Neural cell (in vitro differentiated cells): ENCODE results near the gene ATAD2B. TPM values are rescaled to one million over a fixed set of nuclear protein-coding genes. Genes with fewer than 3 reads are reported as not detected.

ENCODE experiments used
- H2AFZ ChIP-seq: fragments of 200-600, 300-800 bp; sonication (generic), shearing (Covaris generic); 2 replicates; pipeline ENCODE4 v1.6.0; 2014; ENCODE audit warnings: low read depth, mild to moderate bottlenecking, antibody characterized with exemption, low read length, moderate library complexity
- H3F3A ChIP-seq: fragments of 200-600 bp; shearing (Covaris generic); 2 replicates; pipeline ENCODE4 v1.6.1; 2016; ENCODE audit warnings: mild to moderate bottlenecking, moderate library complexity, mixed read lengths, antibody characterized with exemption, low read length; ENCODE audit not compliant: insufficient read depth, poor library complexity, severe bottlenecking
- H3K27ac ChIP-seq: fragments of 200-600, 300-800 bp; sonication (generic), shearing (Covaris generic); 2 replicates; pipeline ENCODE4 v1.5.1; 2014; ENCODE audit warnings: mild to moderate bottlenecking, low read length, moderate library complexity
- H3K27me3 ChIP-seq: fragments of 300-800, 200-600 bp; sonication (generic), shearing (Covaris generic); 2 replicates; pipeline ENCODE4 v1.6.0; 2014; ENCODE audit warnings: mild to moderate bottlenecking, low read depth, low read length, moderate library complexity; ENCODE audit not compliant: insufficient read depth
- H3K36me3 ChIP-seq: fragments of 300-800, 200-600 bp; sonication (generic), shearing (Covaris generic); 2 replicates; pipeline ENCODE4 v1.5.1; 2014; ENCODE audit warnings: mild to moderate bottlenecking, antibody characterized with exemption, low read length, moderate library complexity; ENCODE audit not compliant: insufficient read depth
- H3K4me2 ChIP-seq: fragments of 300-800, 200-600 bp; sonication (generic), shearing (Covaris generic); 2 replicates; pipeline ENCODE4 v1.6.0; 2014; ENCODE audit warnings: mild to moderate bottlenecking, low read length
- H3K4me3 ChIP-seq: fragments of 300-800, 200-600 bp; sonication (generic), shearing (Covaris generic); 2 replicates; pipeline ENCODE4 v1.5.1; 2014; ENCODE audit warnings: mild to moderate bottlenecking, low read length, moderate library complexity
- H3K79me2 ChIP-seq: fragments of 200-600 bp; shearing (Covaris generic); replicated peaks from 2 replicates; pipeline ENCODE4 v1.6.0; 2014; ENCODE audit warnings: mild to moderate bottlenecking, low read length, moderate library complexity; ENCODE audit not compliant: insufficient read depth
- H3K9ac ChIP-seq: fragments of 300-800, 200-600 bp; sonication (generic), shearing (Covaris generic); 2 replicates; pipeline ENCODE4 v1.6.1; 2016; ENCODE audit warnings: mild to moderate bottlenecking, low read length, mixed read lengths
- H3K9me2 ChIP-seq: fragments of 200-600 bp; shearing (Covaris generic); 2 replicates; pipeline ENCODE4 v1.6.1; 2016; ENCODE audit warnings: mild to moderate bottlenecking, low read length, mixed read lengths; ENCODE audit not compliant: insufficient read depth
- H3K9me3 ChIP-seq: fragments of 200-600, 300-800 bp; sonication (generic), shearing (Covaris generic); 2 replicates; pipeline ENCODE4 v1.6.1; 2016; ENCODE audit warnings: mild to moderate bottlenecking, mixed run types, low read length, moderate library complexity, mixed read lengths
- H4K20me1 ChIP-seq: fragments of 200-600 bp; shearing (Covaris generic); 2 replicates; pipeline ENCODE4 v1.6.1; 2016; ENCODE audit warnings: mild to moderate bottlenecking, mixed run types; ENCODE audit not compliant: insufficient read depth
- EP300 ChIP-seq: fragments of 450-650 bp; conservative IDR thresholded peaks from 2 replicates; pipeline ENCODE4 v1.6.1; 2014; ENCODE audit warnings: antibody characterized with exemption, mild to moderate bottlenecking, moderate library complexity; ENCODE audit not compliant: poor library complexity, severe bottlenecking
- EZH2 ChIP-seq: fragments of 200-600, 300-800 bp; shearing (Covaris generic), sonication (generic); IDR thresholded peaks from 2 replicates; pipeline ENCODE4 v1.6.1; 2014; ENCODE audit warnings: antibody characterized with exemption, low read length, borderline replicate concordance, mild to moderate bottlenecking; ENCODE audit not compliant: insufficient read depth, poor library complexity, severe bottlenecking
- MXI1 ChIP-seq: fragments of 450-650 bp; conservative IDR thresholded peaks from 2 replicates; pipeline ENCODE4 v1.6.1; 2014; ENCODE audit warnings: antibody characterized with exemption, mild to moderate bottlenecking; ENCODE audit not compliant: poor library complexity, severe bottlenecking
- POLR2AphosphoS5 ChIP-seq: IDR thresholded peaks from 2 replicates; pipeline ENCODE4 v1.6.1; 2012
- RAD21 ChIP-seq: fragments of 450-650 bp; conservative IDR thresholded peaks from 2 replicates; pipeline ENCODE4 v1.6.1; 2014; ENCODE audit warnings: antibody characterized with exemption, mild to moderate bottlenecking, moderate library complexity
- SMC3 ChIP-seq: fragments of 450-650 bp; conservative IDR thresholded peaks from 2 replicates; pipeline ENCODE4 v1.6.1; 2014; ENCODE audit warnings: antibody characterized with exemption, mild to moderate bottlenecking, moderate library complexity; ENCODE audit not compliant: poor library complexity
- TAF1 ChIP-seq: IDR thresholded peaks from 2 replicates; pipeline ENCODE4 v1.6.1; 2012; ENCODE audit warnings: low read depth
- polyA plus RNA-seq: library from polyadenylated mRNA; depleted of rRNA; stranded (reverse); fragments of >200 nt; gene quantifications from 2 replicates; pipeline ENCODE4 v1.2.3, GENCODE V29; 2014
- TF ChIP-seq, protein P1 (sequence below): IDR thresholded peaks from 2 replicates; pipeline ENCODE4 v1.6.1; 2012; ENCODE audit warnings: borderline replicate concordance
- TF ChIP-seq, protein P2 (sequence below): fragments of 450-650 bp; IDR thresholded peaks from 2 replicates; pipeline ENCODE4 v1.5.1; 2014; ENCODE audit warnings: antibody characterized with exemption, mild to moderate bottlenecking, moderate library complexity; ENCODE audit not compliant: poor library complexity, severe bottlenecking

The ATAD2B gene
- polyA plus RNA-seq, 1 donor from 2014 or later: 37.6 TPM

DNA sequence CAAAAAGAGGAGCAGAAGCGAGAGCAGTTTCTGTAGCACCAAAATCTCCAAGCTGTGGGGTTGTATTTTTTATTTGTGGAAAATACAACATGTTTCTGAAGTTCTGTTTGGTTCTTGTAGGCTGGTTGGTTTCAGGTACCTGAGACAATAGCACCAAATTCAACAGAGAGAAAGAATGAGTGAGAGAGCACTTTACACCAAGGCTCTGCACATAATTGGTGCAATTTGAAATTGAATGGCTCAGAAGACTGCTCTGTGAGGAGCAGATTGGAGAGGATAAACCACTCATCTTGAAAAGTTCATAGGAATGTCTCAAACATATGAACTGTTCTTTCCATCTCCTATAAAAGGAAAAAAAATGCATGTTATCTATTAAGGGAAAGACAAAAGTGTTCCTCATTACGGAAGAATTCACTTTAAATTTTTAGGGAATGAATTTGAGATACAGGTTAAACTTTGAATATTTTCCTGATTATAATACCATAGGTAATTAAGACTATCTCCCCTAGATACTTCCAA lies 175.1 kb downstream of the ATAD2B start:
- H3K9ac ChIP-seq: no peak overlapping the region
- H3K4me2 ChIP-seq: no peak overlapping the region

DNA sequence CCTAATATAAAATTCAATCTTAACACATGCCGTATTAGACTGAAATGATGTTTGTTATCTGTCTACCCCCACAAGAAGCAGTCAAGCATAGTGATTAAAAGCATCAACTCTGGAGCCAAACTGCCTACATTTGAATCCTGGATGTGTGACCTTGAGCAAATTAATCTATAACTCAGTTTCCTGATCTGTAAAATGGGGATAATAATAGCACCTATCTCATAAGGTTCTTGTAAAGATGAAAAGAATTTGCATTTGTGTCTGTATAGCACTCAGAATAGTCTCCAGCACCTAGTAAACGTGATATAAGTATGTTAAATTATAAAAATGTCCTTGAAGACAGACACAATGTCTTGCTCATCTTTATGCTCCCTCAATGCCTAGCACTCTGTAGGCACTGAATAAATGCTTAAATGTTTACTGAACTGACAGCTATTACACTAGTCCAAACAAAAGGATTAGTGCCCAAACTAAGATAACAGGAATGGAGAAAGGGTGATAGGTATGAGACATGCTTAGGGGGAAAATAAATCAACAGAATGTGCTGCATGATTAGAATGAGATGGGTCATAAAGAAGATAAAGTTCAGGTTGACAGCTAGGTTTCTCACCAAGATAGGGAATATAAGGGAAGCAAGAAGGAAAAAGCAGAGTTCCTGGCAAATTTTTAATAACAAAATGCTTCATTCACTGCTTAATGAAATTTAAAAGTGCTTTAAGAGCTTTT lies 180.6 kb downstream of the ATAD2B start:
- Histone ChIP-seq H3F3A (no peaks in the 10 kb centered on the region), H4K20me1 (no peaks in the 10 kb centered on the region), H3K4me3 (no peak overlapping the region), H2AFZ (no peak overlapping the region), H3K4me2 (no peak overlapping the region), H3K9me2 (no peaks in the 10 kb centered on the region), H3K9me3 (no peaks in the 10 kb centered on the region), H3K27me3 (no peaks in the 10 kb centered on the region), H3K79me2 (no peaks in the 10 kb centered on the region), H3K36me3 (peaks cover 5% of the 10 kb centered on the region), H3K27ac (no peak overlapping the region), H3K9ac (no peak overlapping the region)
- TF ChIP-seq SMC3 (no peak), POLR2AphosphoS5 (no peak), MXI1 (no peak), EZH2 (no peak)
- TF ChIP-seq, protein P1, sequence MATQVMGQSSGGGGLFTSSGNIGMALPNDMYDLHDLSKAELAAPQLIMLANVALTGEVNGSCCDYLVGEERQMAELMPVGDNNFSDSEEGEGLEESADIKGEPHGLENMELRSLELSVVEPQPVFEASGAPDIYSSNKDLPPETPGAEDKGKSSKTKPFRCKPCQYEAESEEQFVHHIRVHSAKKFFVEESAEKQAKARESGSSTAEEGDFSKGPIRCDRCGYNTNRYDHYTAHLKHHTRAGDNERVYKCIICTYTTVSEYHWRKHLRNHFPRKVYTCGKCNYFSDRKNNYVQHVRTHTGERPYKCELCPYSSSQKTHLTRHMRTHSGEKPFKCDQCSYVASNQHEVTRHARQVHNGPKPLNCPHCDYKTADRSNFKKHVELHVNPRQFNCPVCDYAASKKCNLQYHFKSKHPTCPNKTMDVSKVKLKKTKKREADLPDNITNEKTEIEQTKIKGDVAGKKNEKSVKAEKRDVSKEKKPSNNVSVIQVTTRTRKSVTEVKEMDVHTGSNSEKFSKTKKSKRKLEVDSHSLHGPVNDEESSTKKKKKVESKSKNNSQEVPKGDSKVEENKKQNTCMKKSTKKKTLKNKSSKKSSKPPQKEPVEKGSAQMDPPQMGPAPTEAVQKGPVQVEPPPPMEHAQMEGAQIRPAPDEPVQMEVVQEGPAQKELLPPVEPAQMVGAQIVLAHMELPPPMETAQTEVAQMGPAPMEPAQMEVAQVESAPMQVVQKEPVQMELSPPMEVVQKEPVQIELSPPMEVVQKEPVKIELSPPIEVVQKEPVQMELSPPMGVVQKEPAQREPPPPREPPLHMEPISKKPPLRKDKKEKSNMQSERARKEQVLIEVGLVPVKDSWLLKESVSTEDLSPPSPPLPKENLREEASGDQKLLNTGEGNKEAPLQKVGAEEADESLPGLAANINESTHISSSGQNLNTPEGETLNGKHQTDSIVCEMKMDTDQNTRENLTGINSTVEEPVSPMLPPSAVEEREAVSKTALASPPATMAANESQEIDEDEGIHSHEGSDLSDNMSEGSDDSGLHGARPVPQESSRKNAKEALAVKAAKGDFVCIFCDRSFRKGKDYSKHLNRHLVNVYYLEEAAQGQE: no peak
- TF ChIP-seq, protein P2, sequence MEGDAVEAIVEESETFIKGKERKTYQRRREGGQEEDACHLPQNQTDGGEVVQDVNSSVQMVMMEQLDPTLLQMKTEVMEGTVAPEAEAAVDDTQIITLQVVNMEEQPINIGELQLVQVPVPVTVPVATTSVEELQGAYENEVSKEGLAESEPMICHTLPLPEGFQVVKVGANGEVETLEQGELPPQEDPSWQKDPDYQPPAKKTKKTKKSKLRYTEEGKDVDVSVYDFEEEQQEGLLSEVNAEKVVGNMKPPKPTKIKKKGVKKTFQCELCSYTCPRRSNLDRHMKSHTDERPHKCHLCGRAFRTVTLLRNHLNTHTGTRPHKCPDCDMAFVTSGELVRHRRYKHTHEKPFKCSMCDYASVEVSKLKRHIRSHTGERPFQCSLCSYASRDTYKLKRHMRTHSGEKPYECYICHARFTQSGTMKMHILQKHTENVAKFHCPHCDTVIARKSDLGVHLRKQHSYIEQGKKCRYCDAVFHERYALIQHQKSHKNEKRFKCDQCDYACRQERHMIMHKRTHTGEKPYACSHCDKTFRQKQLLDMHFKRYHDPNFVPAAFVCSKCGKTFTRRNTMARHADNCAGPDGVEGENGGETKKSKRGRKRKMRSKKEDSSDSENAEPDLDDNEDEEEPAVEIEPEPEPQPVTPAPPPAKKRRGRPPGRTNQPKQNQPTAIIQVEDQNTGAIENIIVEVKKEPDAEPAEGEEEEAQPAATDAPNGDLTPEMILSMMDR: no peak

More for the DNA sequence above, 175.1 kb downstream of the ATAD2B start:
- H3K79me2 ChIP-seq: no peaks in the 10 kb centered on the region
- H3F3A ChIP-seq: no peaks in the 10 kb centered on the region
- H4K20me1 ChIP-seq: no peaks in the 10 kb centered on the region
- no peaks in the 10 kb centered on the region for H3K27me3 ChIP-seq
- H3K9me3 ChIP-seq: no peaks in the 10 kb centered on the region
- H2AFZ ChIP-seq: no peak overlapping the region
- no peak overlapping the region for H3K4me3 ChIP-seq
- no peak overlapping the region for H3K27ac ChIP-seq
- H3K9me2 ChIP-seq: no peaks in the 10 kb centered on the region
- peaks cover 5% of the 10 kb centered on the region for H3K36me3 ChIP-seq
- TF ChIP-seq EZH2: no peak
- no peak for TF ChIP-seq POLR2AphosphoS5
- TF ChIP-seq, protein P1: no peak
- no peak for TF ChIP-seq TAF1
- no peak for TF ChIP-seq RAD21
- no peak for TF ChIP-seq SMC3
- no peak for TF ChIP-seq MXI1
- TF ChIP-seq EP300: no peak
- TF ChIP-seq, protein P2: no peak
